Measurements from ENCODE around the gene SPATA6. TPM values are rescaled to one million over a fixed set of nuclear protein-coding genes. Genes with fewer than 3 reads are reported as not detected.

SPATA6 gene
- polyA plus RNA-seq, 2 of the 4 experiments (the other 2 are of a cell fraction), result 2.3 to 3.5 TPM

DNA sequence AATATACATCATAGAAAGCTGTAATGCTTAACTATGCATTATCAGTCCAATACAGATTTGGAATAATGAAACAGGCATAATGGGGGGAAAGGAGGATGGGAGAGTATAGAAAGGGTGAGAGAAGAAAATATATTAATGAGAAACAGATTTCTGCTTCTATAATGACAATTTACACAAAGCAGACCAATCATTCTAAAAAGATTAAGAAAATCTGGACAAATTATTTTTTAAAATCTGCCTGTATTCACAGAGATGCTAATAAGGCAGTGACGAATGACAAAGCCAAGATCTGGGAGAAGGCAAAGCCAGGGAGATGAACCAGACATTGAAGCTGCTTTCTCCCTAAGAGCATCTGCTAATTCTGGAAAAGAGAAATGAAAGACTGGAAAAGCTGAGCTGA, 50.0 kb downstream of the SPATA6 start:
- no peak overlapping the region for H3K27ac ChIP-seq
- ChIA-PET POLR2A (no interaction called here), CTCF (no interaction called here)
- TF ChIP-seq, protein P1, sequence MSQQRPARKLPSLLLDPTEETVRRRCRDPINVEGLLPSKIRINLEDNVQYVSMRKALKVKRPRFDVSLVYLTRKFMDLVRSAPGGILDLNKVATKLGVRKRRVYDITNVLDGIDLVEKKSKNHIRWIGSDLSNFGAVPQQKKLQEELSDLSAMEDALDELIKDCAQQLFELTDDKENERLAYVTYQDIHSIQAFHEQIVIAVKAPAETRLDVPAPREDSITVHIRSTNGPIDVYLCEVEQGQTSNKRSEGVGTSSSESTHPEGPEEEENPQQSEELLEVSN (IDR thresholded peaks at IDR 0.05; ENCODE audit: borderline replicate concordance, low read depth), result no peak
- TF ChIP-seq TP53 (CRISPR knock-in tag; IDR thresholded peaks at IDR 0.05) (no peak), EHF (CRISPR knock-in tag; IDR thresholded peaks at IDR 0.05) (no peak), MYC (IDR thresholded peaks at IDR 0.05; ENCODE audit: borderline replicate concordance, low read length) (no peak), NR3C1 (IDR thresholded peaks at IDR 0.05) (no peak), FOSL2 (IDR thresholded peaks at IDR 0.05) (no peak), FOSL2 (CRISPR knock-in tag; IDR thresholded peaks at IDR 0.05) (no peak), CEBPB (IDR thresholded peaks at IDR 0.05) (no peak), ESRRA (IDR thresholded peaks at IDR 0.05; ENCODE audit: borderline replicate concordance, low read length) (no peak), CHD4 (IDR thresholded peaks at IDR 0.05; ENCODE audit: borderline replicate concordance) (no peak), CBX2 (IDR thresholded peaks at IDR 0.05; ENCODE audit: borderline replicate concordance, low read depth) (no peak), RARB (CRISPR knock-in tag; IDR thresholded peaks at IDR 0.05) (no peak), MAZ (IDR thresholded peaks at IDR 0.05; ENCODE audit: borderline replicate concordance, low read depth, low read length) (no peak), CHD2 (IDR thresholded peaks at IDR 0.05; ENCODE audit: low read length, partially characterized antibody) (no peak)
- TF ChIP-seq, protein P2, sequence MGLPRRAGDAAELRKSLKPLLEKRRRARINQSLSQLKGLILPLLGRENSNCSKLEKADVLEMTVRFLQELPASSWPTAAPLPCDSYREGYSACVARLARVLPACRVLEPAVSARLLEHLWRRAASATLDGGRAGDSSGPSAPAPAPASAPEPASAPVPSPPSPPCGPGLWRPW (IDR thresholded peaks at IDR 0.05), result no peak
- TF ChIP-seq, protein P3, sequence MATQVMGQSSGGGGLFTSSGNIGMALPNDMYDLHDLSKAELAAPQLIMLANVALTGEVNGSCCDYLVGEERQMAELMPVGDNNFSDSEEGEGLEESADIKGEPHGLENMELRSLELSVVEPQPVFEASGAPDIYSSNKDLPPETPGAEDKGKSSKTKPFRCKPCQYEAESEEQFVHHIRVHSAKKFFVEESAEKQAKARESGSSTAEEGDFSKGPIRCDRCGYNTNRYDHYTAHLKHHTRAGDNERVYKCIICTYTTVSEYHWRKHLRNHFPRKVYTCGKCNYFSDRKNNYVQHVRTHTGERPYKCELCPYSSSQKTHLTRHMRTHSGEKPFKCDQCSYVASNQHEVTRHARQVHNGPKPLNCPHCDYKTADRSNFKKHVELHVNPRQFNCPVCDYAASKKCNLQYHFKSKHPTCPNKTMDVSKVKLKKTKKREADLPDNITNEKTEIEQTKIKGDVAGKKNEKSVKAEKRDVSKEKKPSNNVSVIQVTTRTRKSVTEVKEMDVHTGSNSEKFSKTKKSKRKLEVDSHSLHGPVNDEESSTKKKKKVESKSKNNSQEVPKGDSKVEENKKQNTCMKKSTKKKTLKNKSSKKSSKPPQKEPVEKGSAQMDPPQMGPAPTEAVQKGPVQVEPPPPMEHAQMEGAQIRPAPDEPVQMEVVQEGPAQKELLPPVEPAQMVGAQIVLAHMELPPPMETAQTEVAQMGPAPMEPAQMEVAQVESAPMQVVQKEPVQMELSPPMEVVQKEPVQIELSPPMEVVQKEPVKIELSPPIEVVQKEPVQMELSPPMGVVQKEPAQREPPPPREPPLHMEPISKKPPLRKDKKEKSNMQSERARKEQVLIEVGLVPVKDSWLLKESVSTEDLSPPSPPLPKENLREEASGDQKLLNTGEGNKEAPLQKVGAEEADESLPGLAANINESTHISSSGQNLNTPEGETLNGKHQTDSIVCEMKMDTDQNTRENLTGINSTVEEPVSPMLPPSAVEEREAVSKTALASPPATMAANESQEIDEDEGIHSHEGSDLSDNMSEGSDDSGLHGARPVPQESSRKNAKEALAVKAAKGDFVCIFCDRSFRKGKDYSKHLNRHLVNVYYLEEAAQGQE (IDR thresholded peaks at IDR 0.05), result no peak
- TF ChIP-seq, protein P4, sequence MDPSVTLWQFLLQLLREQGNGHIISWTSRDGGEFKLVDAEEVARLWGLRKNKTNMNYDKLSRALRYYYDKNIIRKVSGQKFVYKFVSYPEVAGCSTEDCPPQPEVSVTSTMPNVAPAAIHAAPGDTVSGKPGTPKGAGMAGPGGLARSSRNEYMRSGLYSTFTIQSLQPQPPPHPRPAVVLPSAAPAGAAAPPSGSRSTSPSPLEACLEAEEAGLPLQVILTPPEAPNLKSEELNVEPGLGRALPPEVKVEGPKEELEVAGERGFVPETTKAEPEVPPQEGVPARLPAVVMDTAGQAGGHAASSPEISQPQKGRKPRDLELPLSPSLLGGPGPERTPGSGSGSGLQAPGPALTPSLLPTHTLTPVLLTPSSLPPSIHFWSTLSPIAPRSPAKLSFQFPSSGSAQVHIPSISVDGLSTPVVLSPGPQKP (IDR thresholded peaks at IDR 0.05; ENCODE audit: low read depth, low read length), result no peak
- TF ChIP-seq, protein P5, sequence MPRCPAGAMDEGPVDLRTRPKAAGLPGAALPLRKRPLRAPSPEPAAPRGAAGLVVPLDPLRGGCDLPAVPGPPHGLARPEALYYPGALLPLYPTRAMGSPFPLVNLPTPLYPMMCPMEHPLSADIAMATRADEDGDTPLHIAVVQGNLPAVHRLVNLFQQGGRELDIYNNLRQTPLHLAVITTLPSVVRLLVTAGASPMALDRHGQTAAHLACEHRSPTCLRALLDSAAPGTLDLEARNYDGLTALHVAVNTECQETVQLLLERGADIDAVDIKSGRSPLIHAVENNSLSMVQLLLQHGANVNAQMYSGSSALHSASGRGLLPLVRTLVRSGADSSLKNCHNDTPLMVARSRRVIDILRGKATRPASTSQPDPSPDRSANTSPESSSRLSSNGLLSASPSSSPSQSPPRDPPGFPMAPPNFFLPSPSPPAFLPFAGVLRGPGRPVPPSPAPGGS (IDR thresholded peaks at IDR 0.05), result no peak
- no peaks in the 10 kb centered on the region for H3K4me1 ChIP-seq
- ATAC-seq (no peak), FAIRE-seq (no peak), DNase-seq (ENCODE audit: low read depth in 1 of 2, low spot score in 1 of 2) (no peak)
- no peak overlapping the region for H3K4me2 ChIP-seq
- no peak overlapping the region for H3K4me3 ChIP-seq
- H3K9me3 ChIP-seq, result no peaks in the 10 kb centered on the region
- WGBS (ENCODE audit: missing lambda C conversion rate), result 65% methylated on average over 1 of the region's 1 CpG

DNA sequence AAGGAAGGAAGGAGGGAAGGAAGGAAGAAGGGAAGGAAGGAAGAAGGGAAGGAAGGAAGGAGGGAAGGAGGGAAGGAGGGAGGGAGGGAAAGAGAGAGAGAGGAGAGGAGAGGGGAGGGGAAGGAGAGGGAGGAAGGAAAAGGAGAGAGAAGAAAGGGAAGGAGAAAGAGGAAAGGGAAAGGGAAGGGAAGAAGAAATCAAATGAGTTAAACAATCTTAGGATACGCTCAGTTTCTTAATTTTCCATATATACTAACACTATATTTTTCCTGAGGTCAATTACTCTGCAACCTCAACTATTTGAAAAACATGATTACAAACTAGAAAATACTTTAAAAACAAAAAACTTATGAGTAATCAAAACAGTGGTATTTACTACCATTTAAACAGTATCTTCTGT, 53.3 kb downstream of the SPATA6 start:
- no peak overlapping the region for H3K27ac ChIP-seq
- no peaks in the 10 kb centered on the region for H3K9me3 ChIP-seq
- no peak overlapping the region for H3K4me3 ChIP-seq
- H3K4me2 ChIP-seq, result no peak overlapping the region
- ATAC-seq (no peak), DNase-seq (ENCODE audit: low read depth in 1 of 2, low spot score in 1 of 2) (no peak), FAIRE-seq (no peak)
- POLR2A ChIA-PET, result no interaction called here
- no peaks in the 10 kb centered on the region for H3K4me1 ChIP-seq
- CTCF ChIA-PET, result interaction anchor here (0.6 to 0.7 kb wide), 2 partner anchors 316 to 1471 kb away, joined by 3 read pairs; no protein-coding TSS in a partner anchor
- 89% methylated on average over 1 of the region's 1 CpG for WGBS (ENCODE audit: missing lambda C conversion rate)
- TF ChIP-seq, protein P6, sequence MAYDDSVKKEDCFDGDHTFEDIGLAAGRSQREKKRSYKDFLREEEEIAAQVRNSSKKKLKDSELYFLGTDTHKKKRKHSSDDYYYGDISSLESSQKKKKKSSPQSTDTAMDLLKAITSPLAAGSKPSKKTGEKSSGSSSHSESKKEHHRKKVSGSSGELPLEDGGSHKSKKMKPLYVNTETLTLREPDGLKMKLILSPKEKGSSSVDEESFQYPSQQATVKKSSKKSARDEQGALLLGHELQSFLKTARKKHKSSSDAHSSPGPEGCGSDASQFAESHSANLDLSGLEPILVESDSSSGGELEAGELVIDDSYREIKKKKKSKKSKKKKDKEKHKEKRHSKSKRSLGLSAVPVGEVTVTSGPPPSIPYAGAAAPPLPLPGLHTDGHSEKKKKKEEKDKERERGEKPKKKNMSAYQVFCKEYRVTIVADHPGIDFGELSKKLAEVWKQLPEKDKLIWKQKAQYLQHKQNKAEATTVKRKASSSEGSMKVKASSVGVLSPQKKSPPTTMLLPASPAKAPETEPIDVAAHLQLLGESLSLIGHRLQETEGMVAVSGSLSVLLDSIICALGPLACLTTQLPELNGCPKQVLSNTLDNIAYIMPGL (CRISPR knock-in tag; IDR thresholded peaks at IDR 0.05; ENCODE audit: borderline replicate concordance), result no peak
- TF ChIP-seq, protein P3 (IDR thresholded peaks at IDR 0.05), result no peak
- TF ChIP-seq KDM5A (IDR thresholded peaks at IDR 0.05) (no peak), HOXA7 (CRISPR knock-in tag; IDR thresholded peaks at IDR 0.05) (no peak), HOXB13 (CRISPR knock-in tag; IDR thresholded peaks at IDR 0.05; ENCODE audit: low read depth) (no peak), NR3C1 (IDR thresholded peaks at IDR 0.05) (no peak), MAZ (IDR thresholded peaks at IDR 0.05; ENCODE audit: borderline replicate concordance, low read depth, low read length) (no peak), CBX8 (IDR thresholded peaks at IDR 0.05) (no peak), ZNF302 (CRISPR knock-in tag; IDR thresholded peaks at IDR 0.05) (no peak)
- TF ChIP-seq, protein P1 (IDR thresholded peaks at IDR 0.05; ENCODE audit: borderline replicate concordance, low read depth), result no peak

Data from A549 (cell line).